Stimulated activated CD4-positive, alpha-beta T cell treated with anti-CD3 and anti-CD28 coated beads, Interleukin-1b, Interleukin-23, amount 100 ng/mL, for 1 hour (primary cell): ENCODE results near the gene CMKLR1.

Source experiments
- DNase-seq, 2 donors: peaks; one replicate each; pipeline ENCODE4 v3.0.0-alpha.2; 2020; ENCODE audit warnings: low read depth in 2 of 2

CMKLR1 gene

DNA sequence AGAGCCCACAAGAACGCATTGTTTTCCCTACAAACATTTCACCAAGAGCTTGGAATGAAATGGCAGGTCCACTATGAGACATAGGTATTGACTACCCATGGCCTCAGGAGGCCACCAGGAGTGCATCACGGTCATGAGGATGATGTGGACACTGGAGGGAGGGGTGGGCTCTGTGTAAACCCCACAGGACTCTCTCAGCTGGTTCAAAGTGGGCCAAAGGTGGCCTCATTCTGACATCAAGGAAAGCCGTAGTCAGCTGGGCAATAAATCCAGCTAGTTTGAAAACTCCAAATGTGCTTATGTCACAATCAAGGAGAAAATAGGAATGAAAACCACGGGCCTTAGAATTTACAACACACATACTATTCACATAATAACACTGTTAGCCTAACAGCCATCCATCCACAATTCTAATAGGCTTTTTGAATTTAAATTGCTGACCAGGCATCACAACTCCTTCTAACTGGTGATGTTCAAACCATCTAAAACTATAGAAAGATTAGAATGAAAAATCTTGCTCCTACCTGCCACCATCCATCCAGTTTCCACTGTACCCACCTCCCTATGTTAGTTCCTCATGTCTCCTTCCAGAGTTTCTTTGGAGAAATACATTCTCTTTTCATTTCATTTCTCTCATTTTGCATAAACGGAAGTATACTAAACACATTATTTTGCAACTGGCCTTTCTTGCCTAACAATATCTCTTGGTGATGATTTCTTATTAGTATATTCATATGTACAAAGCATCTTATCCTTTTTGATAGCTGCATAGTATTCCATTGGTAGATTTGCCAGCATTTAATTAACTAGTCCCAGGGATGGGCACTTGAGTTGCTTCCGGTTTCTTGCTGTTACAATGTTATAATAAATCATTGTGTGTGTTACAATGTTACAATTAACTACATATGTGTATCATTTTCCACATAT is 21.5 kb downstream of the CMKLR1 start:
- DNase-seq: no peak

- no peak for DNase-seq
Observed at GRCh38 chr12:108316176-108317086, 22.7 kb downstream of the CMKLR1 start.

- no peak for DNase-seq
Observed at GRCh38 chr12:108315486-108316105, 23.5 kb downstream of the CMKLR1 start.

DNA sequence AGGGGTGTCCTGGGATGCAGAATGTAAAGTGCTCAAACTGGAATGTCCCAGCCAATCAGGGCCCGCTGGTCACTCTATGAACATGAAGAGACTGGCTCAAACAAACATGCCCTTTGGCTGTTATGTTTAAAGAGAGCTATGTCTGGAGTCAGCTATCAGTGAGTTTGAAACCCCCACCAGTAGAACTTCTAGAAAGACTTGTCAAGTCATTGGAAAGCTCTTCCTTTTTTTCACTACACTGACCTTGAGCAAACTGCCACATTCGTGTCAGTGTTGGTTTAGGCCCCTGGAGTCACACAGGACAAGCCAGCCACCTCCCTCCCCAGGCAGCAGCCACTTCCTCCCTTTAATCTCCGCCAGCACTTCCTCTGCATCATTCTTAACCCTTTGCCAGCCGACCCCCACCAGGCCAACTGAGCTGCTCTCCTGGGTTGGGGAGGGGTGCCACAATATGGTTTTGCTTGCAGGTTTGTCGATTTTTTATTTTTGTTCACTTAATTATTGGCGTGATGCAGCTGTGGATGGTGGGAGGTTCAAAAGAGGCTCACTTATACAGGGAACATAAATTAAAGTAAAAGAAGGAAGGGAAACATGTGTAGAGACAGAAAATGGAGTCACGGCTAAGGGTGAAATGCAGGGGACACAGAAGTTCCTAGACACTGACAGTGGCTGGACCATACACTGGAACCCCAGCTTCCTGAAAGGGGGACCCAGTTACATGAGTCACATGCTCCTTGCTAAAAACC is 25.3 kb downstream of the CMKLR1 start:
- DNase-seq: no peak

- no peak for DNase-seq
Observed at GRCh38 chr12:108313241-108313605, 25.9 kb downstream of the CMKLR1 start.

DNA sequence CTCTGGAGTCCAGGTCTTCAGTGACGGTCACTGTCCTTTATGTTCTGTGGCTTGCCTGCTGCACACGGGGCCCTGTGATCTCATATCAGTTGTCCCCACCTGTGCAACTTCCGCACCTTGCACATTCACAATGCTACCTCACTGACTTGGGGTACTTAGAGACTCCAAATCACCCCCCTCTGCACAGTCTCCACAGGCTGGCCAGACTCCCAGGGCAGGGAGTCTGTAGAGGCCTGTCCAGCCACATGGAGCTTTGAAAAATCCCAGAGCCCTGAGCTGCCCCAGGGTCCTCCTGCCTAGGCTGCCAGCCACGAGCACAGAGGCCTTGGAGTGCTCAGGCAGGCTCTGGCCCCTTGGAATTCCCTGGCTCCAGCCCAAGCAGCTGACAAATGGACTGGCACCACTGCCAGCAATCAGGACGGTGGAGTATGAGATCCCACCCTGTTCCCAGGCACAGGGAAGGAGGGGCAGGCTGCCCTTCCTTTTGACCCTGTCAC is 26.4 kb downstream of the CMKLR1 start:
- DNase-seq: no peak

- no peak for DNase-seq
Observed at GRCh38 chr12:108312073-108312659, 26.9 kb downstream of the CMKLR1 start.

DNA sequence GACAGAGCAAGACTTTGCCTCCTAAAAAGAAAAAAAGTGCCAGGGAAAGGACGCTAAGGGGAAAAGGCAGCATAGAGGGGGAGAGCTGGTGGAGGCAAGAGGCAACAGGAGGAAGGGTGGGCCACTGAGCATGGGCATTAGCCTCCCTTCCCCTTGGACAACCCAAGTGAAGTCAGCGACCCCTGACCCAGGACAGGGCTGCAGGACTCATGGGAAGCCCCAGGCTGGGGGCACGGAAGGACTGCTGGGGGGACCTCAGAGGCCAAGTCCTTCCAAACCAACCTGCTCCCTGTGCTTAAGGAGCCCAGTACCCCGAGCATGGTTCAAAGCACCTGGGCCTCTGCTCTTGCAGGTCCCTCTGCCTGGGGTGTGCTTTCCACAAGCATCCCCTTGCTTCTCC is 27.5 kb downstream of the CMKLR1 start:
- no peak for DNase-seq

DNA sequence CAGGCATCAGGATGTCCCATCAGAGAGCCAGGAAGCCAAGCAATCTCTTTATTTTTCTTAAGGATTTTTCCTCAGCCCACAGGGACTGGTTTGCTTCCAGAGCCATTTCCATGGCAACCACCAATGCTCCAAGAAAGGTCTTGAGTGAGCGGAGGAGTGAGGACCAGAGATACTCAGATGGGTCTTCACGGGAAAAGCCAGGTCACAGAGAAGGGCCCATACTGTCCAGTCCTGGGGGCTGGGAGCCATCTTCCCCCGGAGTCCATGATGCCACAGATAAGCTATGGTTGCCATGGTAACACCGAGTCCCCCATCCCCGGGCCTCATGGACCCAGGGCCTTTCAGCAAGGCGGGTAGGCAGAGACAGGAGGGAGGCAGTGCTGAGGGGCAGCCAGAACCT is 28.6 kb downstream of the CMKLR1 start:
- DNase-seq: no peak

DNA sequence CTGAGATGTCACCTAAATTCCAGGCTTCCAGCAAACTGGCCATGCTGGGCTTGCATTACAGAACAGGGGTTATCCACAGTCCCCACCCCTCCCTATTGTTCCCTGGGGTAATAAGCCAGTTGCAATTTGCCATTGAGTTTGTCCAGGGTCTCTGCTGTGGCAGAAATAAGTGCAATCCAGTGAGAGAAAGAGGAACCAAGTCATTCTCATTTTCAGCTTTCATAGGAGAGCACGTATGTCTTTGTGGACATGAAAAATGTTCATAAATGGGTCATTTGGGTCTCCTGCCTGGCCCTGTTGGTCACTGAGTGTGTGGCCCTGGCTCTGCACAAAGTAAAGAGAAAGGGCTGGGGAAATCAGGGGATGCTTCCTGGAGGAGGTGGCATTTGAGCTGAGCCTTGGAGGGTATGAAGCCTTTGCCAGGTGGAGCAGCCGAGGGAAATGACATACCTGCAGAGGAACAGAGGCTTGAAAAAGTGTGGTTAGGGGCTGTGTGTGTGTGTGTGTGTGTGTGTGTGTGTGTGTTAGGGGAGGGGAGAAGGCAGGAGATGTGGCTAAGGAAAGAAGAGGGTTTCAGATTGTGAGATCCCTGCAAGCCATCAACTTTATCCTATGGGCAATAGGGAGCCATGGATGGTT is 29.3 kb downstream of the CMKLR1 start:
- no peak for DNase-seq

DNA sequence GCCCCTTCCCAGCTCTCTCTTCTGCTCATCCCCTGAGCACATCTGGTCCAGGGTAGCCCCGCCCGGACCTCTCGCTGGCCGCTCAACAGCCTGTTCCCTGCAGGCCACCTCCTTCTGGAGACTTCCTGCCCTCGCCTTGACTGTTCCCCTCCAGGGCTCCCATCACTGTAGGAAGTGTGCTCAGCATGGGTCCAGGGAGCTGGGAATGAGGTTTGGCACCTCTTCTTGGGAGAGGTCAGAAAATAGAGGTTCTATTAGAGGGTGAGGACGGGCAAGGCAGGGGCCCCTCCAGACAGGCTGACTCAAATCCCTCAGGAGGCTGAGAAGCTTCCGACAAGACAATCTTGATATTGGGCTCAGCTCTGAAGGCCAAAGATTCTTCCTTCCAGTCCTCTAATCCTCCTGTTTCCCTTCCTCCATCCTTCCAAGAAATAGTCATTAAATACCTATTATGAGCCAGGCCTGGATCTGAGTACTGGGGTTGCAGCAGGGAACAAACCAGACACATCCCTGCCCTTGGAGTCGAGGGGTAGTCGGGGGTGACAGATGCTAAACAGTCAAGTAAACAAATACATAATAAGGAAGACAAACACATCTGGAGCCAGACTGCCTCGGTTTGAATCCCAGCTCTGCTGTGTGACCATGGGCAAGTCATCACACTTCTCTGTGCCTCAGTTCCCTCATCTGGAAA is 30.6 kb downstream of the CMKLR1 start:
- DNase-seq: no peak

GRCh38 chr12:108307006-108307405 is 32.1 kb downstream of the CMKLR1 start:
- no peak for DNase-seq

DNA sequence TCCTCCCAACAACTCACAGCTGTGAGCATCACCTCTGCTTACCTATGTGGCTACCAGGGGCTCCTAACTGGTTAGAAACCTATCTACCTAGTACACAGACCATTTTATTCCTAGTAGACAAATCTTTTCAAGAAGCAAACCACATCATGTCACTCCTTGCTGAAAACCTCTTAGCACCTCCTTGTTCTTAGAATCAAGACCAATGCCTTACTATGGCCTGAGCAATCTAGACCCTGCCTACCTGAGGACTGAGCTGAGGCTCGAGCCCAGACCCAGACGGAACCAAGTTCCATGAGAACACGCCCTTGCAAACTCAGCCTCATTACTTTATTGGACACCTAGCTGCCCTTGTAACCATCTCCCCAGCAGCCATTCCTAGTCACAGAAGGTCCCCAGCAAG is 32.6 kb downstream of the CMKLR1 start:
- no peak for DNase-seq

DNA sequence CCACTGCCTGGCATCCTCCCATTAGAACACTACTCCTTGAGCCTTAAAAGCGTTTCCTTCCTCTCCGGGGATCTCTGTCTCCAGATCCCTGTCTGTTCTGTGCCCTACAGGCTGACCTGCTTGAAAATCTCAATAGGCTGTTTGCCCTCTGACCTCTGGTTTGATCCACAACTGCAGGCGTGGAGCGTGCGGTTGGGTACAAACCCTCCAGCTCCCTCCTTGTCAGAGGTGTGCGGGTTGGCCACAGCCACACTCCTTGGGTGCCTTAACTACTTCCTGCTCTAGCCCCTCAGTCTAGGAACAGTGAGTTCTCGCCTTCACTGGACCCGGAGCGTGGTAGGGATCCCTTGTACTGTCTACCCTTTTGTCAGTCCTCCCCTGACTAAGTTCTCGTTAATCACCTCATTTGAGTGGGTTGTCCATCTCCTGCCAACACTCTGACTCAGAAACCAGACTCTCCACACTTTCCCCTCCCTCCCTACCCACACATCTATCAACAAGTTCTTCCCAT is 33.1 kb downstream of the CMKLR1 start:
- no peak for DNase-seq

GRCh38 chr12:108305520-108305919 is 33.6 kb downstream of the CMKLR1 start:
- DNase-seq: no peak

- no peak for DNase-seq
Observed at GRCh38 chr12:108304633-108305032, 34.5 kb downstream of the CMKLR1 start.

- DNase-seq: no peak
Observed at GRCh38 chr12:108303703-108304102, 35.4 kb downstream of the CMKLR1 start.

GRCh38 chr12:108302403-108303311 is 36.5 kb downstream of the CMKLR1 start:
- DNase-seq: no peak

GRCh38 chr12:108302016-108302402 is 37.1 kb downstream of the CMKLR1 start:
- DNase-seq: no peak
